Measurements from ENCODE around the gene TMEM60.

GRCh38 chr7:77771901-77772300 lies 26.3 kb downstream of the TMEM60 start:
- TF ChIP-seq POLR2A (IDR thresholded peaks at IDR 0.05): no peak
- TF ChIP-seq CTCF (IDR thresholded peaks at IDR 0.05): no peak

Data from body of pancreas (tissue), 4 donors.